ENCODE results near the gene HARS2.
"Not testable (repeated sequence)": the region's sequence is repeated elsewhere in the genome, so short reads cannot be mapped to it uniquely, and the experiment has no call there.

HARS2 gene

GRCh38 chr5:140710899-140711552, 19.8 kb downstream of the HARS2 start:
- CTCF ChIA-PET, result interaction anchor here (0.6 to 2.1 kb wide), 4 partner anchors 9 to 364 kb away, joined by 3 to 19 read pairs (median 4); partner anchors contain the start of gene HBEGF
- TF ChIP-seq FOXM1 (IDR thresholded peaks at IDR 0.05; ENCODE audit: borderline replicate concordance), result no peak
- TF ChIP-seq BHLHE40 (IDR thresholded peaks at IDR 0.05; ENCODE audit: borderline replicate concordance), result no peak
- TF ChIP-seq SUZ12 (IDR thresholded peaks at IDR 0.05), result no peak
- peak; percentile 32; the same call in 1 of the 2 replicates for TF ChIP-seq CTBP1 (IDR thresholded peaks at IDR 0.05; ENCODE audit: borderline replicate concordance)
- peak; percentile 73 for DNase-seq (ENCODE audit: extremely low spot score)
- POLR2A ChIA-PET, result interaction anchor here (0.6 to 2.5 kb wide), 10 partner anchors 8 to 310 kb away, joined by 3 to 22 read pairs (median 9); partner anchors contain the start of genes ANKHD1, HARS1, HARS2 and IK

DNA sequence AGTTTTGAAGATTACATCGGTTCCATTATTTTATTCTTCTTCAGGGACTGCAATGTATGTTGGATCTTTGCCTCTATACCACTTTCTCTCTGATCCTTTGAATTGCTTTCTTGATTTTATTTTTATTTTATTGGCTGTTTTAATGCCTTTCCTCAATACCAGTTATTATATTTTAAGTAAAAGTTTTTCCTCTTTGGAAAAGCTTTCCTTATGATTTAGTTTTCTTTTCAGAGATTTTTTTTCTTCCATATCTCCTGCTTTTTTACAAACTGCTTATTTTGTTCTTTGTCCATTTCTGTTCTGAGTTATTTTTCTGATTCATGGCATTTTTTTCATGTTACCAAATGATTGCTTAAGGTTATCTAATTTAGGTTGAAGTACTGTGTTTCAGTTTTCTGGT, 20.5 kb downstream of the HARS2 start:
- ChIA-PET CTCF (interaction anchor here (1.2 to 2.1 kb wide), 2 partner anchors 8 to 17 kb away, joined by 5 to 19 read pairs; no protein-coding TSS in a partner anchor), POLR2A (interaction anchor here (1.0 to 2.5 kb wide), 7 partner anchors 10 to 310 kb away, joined by 8 to 22 read pairs (median 13); partner anchors contain the start of genes ANKHD1, HARS1, HARS2 and IK)
- TF ChIP-seq CTBP1 (IDR thresholded peaks at IDR 0.05; ENCODE audit: borderline replicate concordance) (no peak), SP1 (IDR thresholded peaks at IDR 0.05) (no peak)
- no peak for DNase-seq (ENCODE audit: extremely low spot score)

GRCh38 chr5:140713562-140714094, 22.4 kb downstream of the HARS2 start:
- ChIA-PET CTCF (no interaction called here), POLR2A (no interaction called here)
- no peak for TF ChIP-seq ELF4 (IDR thresholded peaks at IDR 0.05)
- no peak for TF ChIP-seq ARNT (IDR thresholded peaks at IDR 0.05)
- no peak for TF ChIP-seq ZNF384 (IDR thresholded peaks at IDR 0.05)
- TF ChIP-seq SP1 (IDR thresholded peaks at IDR 0.05), result no peak
- TF ChIP-seq HDGF (IDR thresholded peaks at IDR 0.05; ENCODE audit: borderline replicate concordance), result no peak
- no peak for TF ChIP-seq LEF1 (IDR thresholded peaks at IDR 0.05; ENCODE audit: borderline replicate concordance)
- TF ChIP-seq SUZ12 (IDR thresholded peaks at IDR 0.05), result no peak
- TF ChIP-seq PKNOX1 (IDR thresholded peaks at IDR 0.05), result no peak
- TF ChIP-seq FOXK2 (IDR thresholded peaks at IDR 0.05), result no peak
- TF ChIP-seq NFRKB (IDR thresholded peaks at IDR 0.05), result no peak
- no peak for TF ChIP-seq L3MBTL2 (conservative IDR thresholded peaks at IDR 0.05)
- TF ChIP-seq TARDBP (IDR thresholded peaks at IDR 0.05), result no peak
- no peak for TF ChIP-seq CTBP1 (IDR thresholded peaks at IDR 0.05; ENCODE audit: borderline replicate concordance)
- TF ChIP-seq FOXA1 (IDR thresholded peaks at IDR 0.05), result no peak
- TF ChIP-seq FOXM1 (IDR thresholded peaks at IDR 0.05; ENCODE audit: borderline replicate concordance), result no peak
- TF ChIP-seq BHLHE40 (IDR thresholded peaks at IDR 0.05; ENCODE audit: borderline replicate concordance), result no peak
- no peak for DNase-seq (ENCODE audit: extremely low spot score)

DNA sequence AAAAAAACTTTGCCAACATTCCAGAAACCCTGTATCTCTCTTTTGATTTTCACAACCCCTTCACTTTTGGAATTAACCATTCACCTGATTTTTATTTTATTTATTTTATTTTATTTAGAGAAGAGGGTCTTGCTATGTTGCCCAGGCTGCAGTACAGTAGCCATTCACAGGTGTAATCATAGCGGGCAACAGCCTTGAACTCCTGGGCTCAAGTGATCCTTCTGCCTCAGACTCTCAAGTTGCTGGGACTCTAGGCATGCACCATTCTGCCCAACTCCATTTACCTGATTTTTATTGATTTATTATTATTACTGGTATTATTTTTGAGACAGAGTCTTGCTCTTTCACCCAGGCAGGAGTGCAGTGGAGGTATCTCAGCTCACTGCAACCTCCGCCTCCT, 25.0 kb downstream of the HARS2 start:
- DNase-seq (ENCODE audit: extremely low spot score); POLR2A ChIA-PET; CTCF ChIA-PET: not testable (repeated sequence)

- ChIA-PET CTCF (interaction anchor here (0.5 to 2.6 kb wide), 3 partner anchors 7 to 753 kb away, joined by 3 to 19 read pairs (median 4); no protein-coding TSS in a partner anchor), POLR2A (interaction anchor here (0.9 to 2.4 kb wide), 7 partner anchors 8 to 602 kb away, joined by 3 to 13 read pairs (median 7); partner anchors contain the start of genes ANKHD1, HARS1, HARS2 and IK)
- DNase-seq (ENCODE audit: extremely low spot score), result no peak
- no peak for TF ChIP-seq ARNT (IDR thresholded peaks at IDR 0.05)
- no peak for TF ChIP-seq CTBP1 (IDR thresholded peaks at IDR 0.05; ENCODE audit: borderline replicate concordance)
- no peak for TF ChIP-seq TARDBP (IDR thresholded peaks at IDR 0.05)
- no peak for TF ChIP-seq HDGF (IDR thresholded peaks at IDR 0.05; ENCODE audit: borderline replicate concordance)
- no peak for TF ChIP-seq NFRKB (IDR thresholded peaks at IDR 0.05)
- no peak for TF ChIP-seq ELF4 (IDR thresholded peaks at IDR 0.05)
- no peak for TF ChIP-seq BHLHE40 (IDR thresholded peaks at IDR 0.05; ENCODE audit: borderline replicate concordance)
- TF ChIP-seq FOXA1 (IDR thresholded peaks at IDR 0.05), result no peak
- no peak for TF ChIP-seq SUZ12 (IDR thresholded peaks at IDR 0.05)
- no peak for TF ChIP-seq LEF1 (IDR thresholded peaks at IDR 0.05; ENCODE audit: borderline replicate concordance)
- TF ChIP-seq FOXM1 (IDR thresholded peaks at IDR 0.05; ENCODE audit: borderline replicate concordance), result no peak
Observed at GRCh38 chr5:140718266-140718592, 27.0 kb downstream of the HARS2 start.

DNA sequence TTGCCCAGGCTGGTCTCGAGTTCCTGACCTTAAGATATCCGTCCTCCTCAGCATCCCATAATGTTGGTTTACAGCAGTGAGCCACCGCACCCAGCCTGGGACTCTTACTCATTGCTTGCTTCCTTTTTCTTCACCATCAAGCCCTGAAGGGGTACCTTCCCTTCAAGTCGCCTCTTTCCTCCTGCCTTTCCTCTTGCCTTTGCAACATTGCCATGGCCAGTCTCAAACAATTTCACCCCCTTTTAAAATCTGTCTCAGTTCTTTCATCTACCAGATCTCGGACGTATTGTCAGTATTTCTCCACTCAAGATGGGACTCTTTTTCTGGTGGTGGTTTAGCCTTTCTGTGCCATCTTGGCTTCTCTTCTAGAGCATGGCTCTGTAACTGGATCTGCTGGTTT, 29.5 kb downstream of the HARS2 start:
- POLR2A ChIA-PET, result interaction anchor here (1.1 to 1.2 kb wide), 2 partner anchors 10 to 163 kb away, joined by 4 read pairs; partner anchors contain the start of gene SRA1
- DNase-seq (ENCODE audit: extremely low spot score), result not testable (repeated sequence)
- CTCF ChIA-PET, result interaction anchor here (0.5 to 2.6 kb wide), 9 partner anchors 10 to 476 kb away, joined by 3 to 19 read pairs (median 4); partner anchors contain the start of gene HARS1

GRCh38 chr5:140721395-140721794, 30.1 kb downstream of the HARS2 start:
- CTCF ChIA-PET, result interaction anchor here (0.5 to 1.2 kb wide), 4 partner anchors 137 to 477 kb away, joined by 3 to 6 read pairs (median 4); no protein-coding TSS in a partner anchor
- POLR2A ChIA-PET, result interaction anchor here (1.5 kb wide), 1 partner anchor 30 kb away, joined by 4 read pairs; the partner anchor contains the start of genes HARS1 and HARS2
- DNase-seq (ENCODE audit: extremely low spot score), result not testable (repeated sequence)

Data from HEK293T (cell line).